Measurements from ENCODE around the gene C16orf87.

DNA sequence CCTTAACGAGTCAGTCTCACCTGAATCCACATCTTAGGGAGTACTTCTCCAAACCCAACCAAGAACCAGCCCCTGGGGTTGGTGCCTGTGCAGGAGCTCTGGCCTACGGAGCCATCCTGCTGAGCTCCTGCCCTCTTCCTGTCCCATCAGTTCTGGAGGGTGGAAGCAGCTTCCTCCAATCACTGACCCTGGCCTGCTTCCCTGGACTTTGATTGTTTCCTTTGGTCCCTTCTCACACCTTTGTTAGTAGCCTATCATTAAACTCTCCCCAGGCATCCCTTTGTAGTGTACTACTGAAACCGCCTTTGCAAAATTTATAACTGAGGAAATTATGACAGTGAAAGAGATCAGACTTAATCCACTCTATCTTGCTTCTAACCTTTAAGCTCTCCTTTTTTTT lies 21.1 kb upstream of the C16orf87 start:
- TF ChIP-seq ZNF317 (CRISPR knock-in tag; IDR thresholded peaks at IDR 0.05; ENCODE audit: borderline replicate concordance, low read depth), result no peak
- TF ChIP-seq, protein P1, sequence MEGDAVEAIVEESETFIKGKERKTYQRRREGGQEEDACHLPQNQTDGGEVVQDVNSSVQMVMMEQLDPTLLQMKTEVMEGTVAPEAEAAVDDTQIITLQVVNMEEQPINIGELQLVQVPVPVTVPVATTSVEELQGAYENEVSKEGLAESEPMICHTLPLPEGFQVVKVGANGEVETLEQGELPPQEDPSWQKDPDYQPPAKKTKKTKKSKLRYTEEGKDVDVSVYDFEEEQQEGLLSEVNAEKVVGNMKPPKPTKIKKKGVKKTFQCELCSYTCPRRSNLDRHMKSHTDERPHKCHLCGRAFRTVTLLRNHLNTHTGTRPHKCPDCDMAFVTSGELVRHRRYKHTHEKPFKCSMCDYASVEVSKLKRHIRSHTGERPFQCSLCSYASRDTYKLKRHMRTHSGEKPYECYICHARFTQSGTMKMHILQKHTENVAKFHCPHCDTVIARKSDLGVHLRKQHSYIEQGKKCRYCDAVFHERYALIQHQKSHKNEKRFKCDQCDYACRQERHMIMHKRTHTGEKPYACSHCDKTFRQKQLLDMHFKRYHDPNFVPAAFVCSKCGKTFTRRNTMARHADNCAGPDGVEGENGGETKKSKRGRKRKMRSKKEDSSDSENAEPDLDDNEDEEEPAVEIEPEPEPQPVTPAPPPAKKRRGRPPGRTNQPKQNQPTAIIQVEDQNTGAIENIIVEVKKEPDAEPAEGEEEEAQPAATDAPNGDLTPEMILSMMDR (IDR thresholded peaks at IDR 0.05), result no peak
- TF ChIP-seq NFE2L1 (CRISPR knock-in tag; IDR thresholded peaks at IDR 0.05), result no peak
- no peak for TF ChIP-seq PRDM15 (CRISPR knock-in tag; IDR thresholded peaks at IDR 0.05)
